ENCODE results near the gene ZNF341.

DNA sequence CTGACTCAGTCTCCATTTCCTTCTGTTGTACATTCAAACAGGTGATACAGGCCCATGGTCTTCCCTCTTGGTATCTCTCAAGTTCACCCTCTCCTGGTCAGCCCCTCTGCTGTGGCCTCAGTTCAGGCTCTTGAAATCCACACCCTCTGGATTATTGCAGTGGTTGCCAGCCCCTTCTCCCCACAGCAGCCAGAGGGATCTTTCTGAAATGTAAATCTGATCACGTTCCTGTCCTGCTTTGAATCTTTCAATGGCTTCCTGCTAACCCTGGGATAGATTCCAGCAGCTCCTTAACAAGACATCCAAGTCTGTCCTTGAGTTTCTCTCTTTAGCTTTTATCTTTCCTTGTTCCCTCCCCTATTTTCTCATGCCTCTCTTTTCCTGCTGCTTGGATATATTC is 101.5 kb downstream of the ZNF341 start:
- TF ChIP-seq POLR2A (IDR thresholded peaks at IDR 0.05): no peak
- TF ChIP-seq, protein P1, sequence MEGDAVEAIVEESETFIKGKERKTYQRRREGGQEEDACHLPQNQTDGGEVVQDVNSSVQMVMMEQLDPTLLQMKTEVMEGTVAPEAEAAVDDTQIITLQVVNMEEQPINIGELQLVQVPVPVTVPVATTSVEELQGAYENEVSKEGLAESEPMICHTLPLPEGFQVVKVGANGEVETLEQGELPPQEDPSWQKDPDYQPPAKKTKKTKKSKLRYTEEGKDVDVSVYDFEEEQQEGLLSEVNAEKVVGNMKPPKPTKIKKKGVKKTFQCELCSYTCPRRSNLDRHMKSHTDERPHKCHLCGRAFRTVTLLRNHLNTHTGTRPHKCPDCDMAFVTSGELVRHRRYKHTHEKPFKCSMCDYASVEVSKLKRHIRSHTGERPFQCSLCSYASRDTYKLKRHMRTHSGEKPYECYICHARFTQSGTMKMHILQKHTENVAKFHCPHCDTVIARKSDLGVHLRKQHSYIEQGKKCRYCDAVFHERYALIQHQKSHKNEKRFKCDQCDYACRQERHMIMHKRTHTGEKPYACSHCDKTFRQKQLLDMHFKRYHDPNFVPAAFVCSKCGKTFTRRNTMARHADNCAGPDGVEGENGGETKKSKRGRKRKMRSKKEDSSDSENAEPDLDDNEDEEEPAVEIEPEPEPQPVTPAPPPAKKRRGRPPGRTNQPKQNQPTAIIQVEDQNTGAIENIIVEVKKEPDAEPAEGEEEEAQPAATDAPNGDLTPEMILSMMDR (IDR thresholded peaks at IDR 0.05 in 8 of 11, conservative IDR thresholded peaks at IDR 0.05 in 3 of 11): no peak
- no peak for TF ChIP-seq POLR2AphosphoS5 (IDR thresholded peaks at IDR 0.05)

All from spleen (tissue), 7 donors.